Umbilical cord (tissue), 2 donors: ENCODE results near the gene RABIF. TPM values are rescaled to one million over a fixed set of nuclear protein-coding genes. Genes with fewer than 3 reads are reported as not detected.
"Not testable (repeated sequence)": the region's sequence is repeated elsewhere in the genome, so short reads cannot be mapped to it uniquely, and the experiment has no call there.

Source experiments
- DNase-seq: peaks from one replicate; pipeline ENCODE4 v3.0.0-alpha.2; 2015; ENCODE audit warnings: low spot score
- total RNA-seq: library from RNA; depleted of rRNA; stranded (reverse); fragments of >200 nt; gene quantifications from one replicate; pipeline ENCODE4 v1.2.3, GENCODE V29; 2014; ENCODE audit warnings: low replicate concordance; ENCODE audit not compliant: insufficient read depth

RABIF gene
- 5.3 TPM for total RNA-seq

DNA sequence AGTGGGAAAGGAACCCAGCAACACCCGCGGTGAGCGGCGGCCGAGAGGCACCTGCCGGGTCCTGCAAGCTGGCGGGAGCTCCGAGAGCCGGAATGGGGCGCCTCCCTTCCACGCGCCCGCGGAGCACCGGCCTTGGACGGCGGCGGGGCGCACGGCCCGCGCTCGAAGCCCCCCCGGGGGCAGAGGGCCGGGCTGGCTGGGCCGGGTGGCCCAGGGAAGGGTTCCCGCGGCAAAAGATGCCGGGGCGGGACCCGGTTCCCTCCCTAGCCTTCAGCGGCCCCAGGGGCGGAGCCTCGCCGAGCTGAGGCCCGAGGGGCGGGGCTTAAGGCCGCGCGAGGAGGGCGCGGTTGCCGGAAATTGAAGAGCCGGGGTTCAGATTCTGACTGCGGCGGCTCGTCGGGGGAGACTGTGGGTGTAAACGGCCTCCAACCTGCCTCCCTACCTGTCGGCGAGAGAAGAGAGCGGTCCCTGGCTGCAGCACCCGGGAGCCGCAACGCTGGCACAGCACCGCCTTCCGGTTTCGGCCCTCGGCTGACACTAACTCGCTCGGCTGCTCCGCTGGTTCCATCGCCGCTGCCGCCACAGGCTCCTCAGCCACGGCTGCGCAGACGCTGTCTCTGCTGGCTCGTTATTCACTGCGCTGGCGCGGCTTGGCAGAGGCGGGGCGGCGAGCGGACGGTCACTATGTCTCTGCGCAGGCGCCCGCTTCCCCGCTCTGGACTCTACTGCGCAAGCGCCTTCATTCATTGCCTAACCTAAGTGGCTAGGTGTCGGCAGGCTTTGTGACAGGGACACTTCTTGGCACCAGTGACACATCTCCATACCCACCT lies at the start of gene RABIF:
Gene RABIF (minus strand): TSS at position 619 of the 830 bp plus-strand sequence. CDS start 51 bp downstream, at position 568.
- DNase-seq: peak; percentile 98

DNA sequence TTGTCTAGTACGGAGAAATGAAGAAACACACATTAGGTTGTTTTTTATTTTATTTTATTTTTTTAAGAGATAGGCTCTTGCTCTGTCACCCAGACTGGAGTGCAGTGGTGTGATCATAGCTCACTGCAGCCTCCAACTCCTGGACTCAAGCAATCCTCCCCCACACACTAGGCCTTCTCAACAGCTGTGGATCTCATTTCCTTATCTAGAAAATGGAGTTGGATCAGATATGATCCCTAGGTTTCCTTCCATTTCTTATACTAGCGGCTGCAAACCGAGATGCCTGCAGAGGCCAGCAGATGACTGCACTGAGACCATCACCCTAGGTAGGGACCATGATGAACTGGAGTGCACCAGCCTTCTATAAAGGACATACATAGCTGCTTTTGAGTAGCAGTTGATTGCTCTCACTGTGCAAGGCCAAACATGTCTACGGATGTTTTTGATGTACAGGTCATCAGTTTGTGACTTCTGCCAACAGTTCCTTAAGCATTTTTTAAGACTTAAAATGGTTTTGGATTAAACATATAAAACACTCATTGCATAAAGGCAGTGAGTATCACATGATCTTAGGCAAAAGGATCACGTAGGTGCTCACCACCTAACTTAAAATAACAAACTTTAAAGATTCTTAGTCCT lies 49.5 kb upstream of the RABIF start:
- no peak for DNase-seq

DNA sequence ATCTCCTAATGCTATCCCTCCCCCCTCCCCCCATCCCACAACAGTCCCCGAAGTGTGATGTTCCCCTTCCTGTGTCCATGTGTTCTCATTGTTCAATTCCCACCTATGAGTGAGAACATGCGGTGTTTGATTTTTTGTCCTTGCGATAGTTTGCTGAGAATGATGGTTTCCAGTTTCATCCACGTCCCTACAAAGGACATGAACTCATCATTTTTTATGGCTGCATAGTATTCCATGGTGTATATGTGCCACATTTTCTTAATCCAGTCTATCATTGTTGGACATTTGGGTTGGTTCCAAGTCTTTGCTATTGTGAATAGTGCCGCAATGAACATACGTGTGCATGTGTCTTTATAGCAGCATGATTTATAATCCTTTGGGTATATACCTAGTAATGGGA lies 47.5 kb upstream of the RABIF start:
- DNase-seq: not testable (repeated sequence)

DNA sequence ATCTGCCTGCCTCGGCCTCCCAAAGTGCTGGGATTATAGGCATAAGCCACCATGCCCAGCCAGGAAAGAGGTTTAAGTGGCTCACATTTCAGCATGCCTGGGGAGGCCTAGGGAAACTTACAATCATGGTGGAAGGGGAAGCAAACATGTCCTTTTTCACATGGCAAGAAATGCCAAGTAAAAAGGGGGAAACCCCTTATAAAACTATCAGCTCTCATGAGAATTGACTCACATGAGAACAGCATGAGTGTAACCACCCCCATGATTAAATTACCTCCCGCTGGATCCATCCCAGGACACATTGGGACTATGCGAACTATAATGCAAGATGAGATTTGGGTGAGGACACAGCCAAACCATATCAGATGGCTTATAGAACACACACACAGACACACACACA lies 46.9 kb upstream of the RABIF start:
- no peak for DNase-seq

DNA sequence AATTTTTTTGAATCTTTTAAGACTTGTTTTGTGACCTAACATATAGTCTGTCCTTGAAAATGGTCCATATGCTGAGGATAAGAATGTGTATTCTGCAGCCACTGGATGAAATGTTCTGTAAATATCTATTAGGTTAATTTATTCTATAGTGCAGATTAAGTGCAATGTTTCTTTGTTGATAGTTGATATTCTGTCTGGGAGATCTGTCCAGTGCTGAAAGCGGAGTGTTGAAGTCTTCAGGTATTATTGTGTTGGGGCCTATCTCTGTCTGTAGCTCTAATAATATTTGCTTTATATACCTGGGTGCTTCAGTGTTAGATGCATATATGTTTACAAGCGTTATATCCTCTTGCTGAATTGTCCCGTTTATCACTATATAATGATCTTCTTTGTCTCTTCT lies 45.8 kb upstream of the RABIF start:
- DNase-seq: no peak

DNA sequence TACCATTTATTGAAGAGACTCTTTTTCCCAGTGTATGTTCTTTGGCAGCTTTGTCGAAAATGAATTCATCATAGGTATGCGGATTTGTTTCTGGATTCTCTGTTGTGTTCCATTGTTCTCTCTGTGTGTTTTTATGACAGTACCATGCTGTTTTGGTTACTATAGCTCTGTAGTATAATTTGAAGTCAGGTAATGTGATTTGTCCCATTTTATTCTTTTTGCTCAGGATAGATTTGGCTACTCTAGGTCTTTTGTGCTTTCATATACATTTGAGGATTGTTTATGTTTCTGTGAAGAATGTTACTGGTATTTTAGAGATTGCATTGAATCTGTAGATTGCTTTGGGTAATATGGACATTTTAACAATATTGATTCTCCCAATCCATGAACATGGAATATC lies 43.5 kb upstream of the RABIF start:
- DNase-seq: no peak

DNA sequence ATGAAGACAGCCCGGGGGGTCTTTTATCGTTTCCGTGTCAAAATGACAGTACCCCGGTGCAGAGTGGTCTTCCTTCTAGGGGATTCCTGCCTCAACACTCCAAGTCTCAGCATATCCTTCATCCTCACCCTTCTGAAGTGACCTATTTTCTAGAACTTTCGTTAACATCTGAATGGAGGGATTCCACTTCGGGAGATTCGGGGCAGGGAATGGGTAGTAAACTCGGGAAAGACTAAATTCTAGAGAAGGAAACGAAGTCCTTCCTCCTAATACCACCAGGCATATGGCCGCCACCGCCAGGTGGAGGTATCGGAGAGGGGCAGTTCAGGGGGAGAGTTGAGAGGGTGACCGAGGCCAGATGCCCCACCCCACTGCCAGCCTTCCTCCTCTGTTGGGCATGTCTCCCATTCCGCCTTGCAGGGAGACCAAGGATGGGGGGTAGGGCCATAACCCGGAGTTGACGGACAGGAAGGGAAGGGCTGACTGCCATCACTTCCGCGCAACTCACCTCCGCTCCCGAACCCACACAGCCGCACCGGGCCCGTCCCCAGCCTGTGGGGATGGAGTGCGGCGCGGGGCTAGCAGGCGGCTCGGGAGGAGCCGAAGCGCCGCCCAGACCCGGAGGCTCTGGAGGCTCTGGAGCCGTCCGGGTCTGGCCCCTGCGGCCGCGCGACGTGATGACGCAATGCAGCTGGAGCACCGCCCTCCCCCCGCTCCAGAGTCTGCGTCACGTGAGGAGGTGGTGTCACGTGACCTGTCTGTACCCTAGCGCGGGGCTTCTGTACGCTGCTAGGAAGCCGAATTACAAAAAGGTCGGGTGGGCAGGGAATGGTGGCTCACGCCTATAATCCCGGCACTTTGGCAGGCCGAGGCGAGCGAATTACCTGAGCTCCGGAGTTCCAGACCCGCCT lies 37.9 kb upstream of the RABIF start, which contains the start of gene KLHL12:
Gene KLHL12 (minus strand): TSS at position 654 of the 911 bp plus-strand sequence. CDS start 2,072 bp downstream, outside the sequence.
- DNase-seq: peak; percentile 97

DNA sequence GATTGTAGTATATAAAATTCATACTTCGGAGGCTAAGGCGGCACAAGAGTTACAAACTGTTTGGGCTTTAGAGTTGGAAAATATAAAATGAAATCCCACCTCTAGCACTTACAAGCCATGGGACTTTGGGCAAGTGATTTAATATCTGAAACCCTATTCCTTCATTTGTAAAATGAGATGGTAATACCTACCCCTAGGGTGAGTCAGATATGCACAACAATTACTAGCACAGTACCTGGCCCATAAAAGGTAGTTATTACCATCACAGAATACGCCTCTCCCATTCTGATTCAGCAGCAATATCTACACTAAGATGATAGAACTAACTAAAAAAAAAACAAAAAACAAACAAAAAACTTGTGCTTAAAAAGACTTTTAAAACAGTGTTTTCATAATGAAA lies 34.6 kb upstream of the RABIF start:
- DNase-seq: no peak

DNA sequence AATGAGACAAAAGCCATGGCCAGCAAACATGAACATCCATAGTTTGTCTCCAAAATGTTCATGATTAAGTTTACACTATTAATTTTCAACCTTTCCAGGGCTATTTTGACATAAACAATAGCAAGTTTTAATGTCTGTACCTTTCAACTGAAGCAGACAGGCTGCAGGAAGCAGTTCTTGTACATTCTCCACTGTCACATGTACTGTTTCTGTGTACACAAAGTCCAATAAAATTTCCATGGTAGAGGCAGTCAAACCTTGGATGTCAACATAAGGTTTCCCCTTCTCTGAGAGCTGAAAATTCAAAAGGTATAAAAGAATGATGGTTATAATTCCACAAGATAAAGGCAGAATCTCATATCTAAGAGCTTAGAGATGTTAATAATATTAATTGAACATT lies 30.7 kb upstream of the RABIF start:
- DNase-seq: no peak

DNA sequence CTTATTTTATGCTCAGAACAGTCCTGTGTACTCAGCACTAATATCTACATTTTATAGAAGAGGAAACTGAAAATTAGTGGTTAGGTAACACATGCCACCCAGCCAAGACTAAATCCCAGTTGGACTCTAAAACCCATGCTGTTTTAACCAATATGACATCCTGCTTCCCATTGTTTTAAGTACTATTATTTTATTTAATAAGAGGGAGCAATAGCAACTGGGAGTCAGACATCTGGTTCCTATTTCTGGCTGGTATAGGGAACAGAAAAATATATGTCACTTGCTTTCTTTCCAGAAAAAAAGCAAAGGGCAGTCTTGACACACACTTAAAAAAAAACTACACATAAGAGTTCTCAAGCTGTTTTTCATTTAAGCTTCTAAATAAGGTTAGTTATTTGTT lies 26.2 kb upstream of the RABIF start:
- DNase-seq: no peak

DNA sequence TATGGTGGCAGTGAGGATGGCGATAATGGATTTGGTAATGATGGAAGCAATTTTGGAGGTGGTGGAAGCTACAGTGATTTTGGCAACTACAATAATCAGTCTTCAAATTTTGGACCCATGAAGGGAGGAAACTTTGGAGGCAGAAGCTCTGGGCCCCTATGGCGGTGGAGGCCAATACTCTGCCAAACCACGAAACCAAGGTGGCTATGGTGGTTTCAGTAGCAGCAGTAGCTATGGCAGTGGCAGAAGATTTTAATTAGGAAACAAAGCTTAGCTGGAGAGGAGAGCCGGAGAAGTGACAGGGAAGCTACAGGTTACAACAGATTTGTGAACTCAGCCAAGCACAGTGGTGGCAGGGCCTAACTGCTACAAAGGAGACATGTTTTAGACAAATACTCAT lies 23.5 kb upstream of the RABIF start:
- DNase-seq: not testable (repeated sequence)

DNA sequence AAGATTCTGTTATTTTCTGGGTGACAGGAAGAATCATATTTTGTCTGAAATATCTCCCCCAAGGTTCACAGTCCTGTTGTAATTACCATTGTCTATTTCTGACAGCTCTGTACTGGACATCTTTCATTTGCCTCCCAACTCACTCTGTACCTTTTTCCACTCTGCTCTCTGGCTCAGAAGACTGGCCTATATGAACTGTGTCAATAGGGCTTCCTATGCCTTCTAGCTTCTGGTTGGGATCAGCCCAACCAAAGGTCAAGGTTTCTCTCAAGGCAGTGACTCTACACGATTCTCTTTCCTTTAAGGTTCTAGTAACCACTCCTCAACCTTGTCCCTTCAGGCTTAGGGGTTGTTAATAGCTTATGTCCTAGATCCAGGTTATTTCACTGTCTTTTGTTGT lies 20.5 kb upstream of the RABIF start:
- DNase-seq: no peak

DNA sequence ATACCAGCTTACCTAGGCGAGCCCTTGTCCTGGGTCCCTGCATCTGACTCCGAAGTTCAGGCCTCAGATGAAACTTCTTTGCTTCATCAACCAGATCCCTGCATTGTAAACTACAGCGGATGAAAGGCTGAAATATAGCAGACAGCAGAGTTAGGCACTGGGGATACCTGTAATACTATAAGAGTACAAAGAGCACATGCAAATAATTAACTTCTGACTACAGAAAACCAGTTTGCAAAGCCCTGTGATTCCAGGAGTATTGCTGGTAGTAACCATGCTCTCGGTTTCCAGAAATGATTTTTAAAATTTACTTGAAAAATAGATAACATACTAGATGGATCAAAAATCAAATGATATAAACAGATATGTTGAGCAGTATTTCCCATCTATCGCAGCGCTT lies 20.0 kb upstream of the RABIF start:
- DNase-seq: no peak

DNA sequence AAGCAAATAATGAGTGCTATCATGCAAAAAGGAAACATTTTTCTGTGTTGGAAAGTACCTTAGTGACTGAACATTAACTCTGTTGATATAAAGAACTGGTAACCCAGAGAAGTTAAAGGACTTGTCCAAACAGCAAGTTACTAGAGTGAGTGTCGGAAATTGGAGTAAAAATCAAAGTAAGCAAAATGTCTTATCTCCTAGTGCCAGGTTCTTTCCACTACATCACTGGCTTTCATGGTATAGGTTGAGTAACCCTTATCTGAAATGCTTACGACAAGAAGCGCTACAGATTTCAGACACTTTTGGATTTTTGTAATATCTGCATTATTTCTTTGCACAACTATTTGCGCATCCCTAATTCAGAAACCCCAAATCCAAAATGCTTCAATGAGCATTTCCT lies 16.4 kb upstream of the RABIF start:
- DNase-seq: no peak

DNA sequence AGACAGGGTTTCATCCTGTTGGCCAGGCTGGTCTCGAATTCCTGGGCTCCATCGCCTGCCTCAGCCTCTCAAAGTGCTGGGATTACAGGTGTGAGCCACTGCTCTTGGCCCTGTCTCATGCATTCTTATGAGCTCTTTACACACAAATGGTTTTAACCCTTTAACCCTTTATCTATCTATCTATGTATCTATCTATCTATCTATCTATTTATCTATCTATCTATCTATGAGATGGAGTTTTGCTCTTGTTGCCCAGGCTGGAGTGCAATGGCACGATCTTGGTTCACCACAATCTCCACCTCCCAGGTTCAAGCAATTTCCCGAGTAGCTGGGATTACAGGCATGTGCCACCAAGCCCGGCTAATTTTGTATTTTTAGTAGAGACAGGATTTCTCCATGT lies 14.9 kb upstream of the RABIF start:
- not testable (repeated sequence) for DNase-seq

DNA sequence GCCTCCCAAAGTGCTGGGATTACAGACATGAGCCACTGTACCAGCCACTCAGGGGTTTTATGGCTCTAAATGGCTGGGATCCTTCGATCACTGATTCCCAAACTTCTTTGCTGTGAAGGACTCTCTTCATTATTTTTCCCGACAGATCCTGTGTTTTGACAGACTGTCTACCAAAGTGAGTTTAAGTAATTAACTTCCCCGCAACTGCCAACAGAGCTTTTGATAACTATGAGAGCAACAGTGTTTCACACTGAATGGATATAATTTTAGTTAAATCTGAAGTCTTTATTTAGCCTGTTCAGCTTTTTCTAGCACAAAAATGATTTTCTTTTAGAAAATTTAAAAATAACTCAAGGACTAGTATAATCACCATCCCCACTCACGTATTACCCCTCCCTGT lies 12.6 kb upstream of the RABIF start:
- no peak for DNase-seq

DNA sequence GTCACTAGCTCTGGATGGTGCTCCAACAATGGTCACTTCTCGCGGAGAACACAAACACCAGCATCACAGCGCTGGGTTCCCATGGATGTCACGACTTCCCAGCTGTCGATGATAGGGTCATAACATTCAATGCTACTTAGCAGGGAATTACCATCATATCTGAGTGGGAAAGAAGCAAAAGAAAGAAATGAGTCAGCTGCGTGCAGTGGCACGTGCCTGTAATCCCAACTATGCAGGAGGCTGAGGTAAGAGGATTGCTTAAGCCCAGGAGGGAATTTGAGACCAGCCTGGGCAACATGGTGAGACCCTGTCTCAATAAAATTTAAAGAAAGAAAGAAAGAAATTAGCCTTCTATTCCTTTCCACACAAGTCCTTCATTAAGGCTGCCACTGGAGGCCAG lies 3.6 kb upstream of the RABIF start:
- DNase-seq: no peak

DNA sequence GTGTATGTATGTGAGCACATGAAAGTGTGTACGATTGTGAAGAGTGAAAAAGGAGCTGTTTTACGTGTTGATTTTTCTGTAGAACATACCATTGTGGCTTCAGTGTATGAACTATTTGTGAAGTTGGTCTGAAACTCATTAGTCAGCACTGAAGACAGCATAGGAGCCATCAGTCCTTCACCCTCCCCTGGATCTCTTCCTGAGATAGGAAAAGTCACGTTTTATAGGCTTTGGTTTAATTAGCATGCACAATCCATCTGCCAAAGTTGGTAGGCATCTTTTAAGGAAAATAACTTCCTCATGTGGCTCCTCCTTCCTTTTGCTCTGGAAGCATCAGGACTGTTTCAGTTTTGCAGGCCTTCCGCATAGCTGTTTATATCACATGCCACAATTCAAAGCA lies 1.4 kb upstream of the RABIF start:
- no peak for DNase-seq

DNA sequence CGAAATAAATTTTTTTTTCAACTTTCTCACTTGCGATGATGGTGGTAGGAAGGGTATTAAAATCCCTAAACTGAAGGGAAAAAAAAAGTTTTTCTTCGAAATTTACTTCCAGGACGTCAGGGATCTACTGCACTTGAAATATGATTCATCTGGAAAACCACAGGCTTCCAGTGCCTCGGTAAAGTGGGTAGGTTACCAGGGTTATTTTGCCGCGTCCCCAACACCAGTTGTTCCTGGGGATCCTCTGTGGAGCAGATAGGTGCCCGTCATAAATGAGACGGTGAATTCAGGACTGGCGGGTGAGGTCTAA lies 773 bp downstream of the RABIF start:
- no peak for DNase-seq

DNA sequence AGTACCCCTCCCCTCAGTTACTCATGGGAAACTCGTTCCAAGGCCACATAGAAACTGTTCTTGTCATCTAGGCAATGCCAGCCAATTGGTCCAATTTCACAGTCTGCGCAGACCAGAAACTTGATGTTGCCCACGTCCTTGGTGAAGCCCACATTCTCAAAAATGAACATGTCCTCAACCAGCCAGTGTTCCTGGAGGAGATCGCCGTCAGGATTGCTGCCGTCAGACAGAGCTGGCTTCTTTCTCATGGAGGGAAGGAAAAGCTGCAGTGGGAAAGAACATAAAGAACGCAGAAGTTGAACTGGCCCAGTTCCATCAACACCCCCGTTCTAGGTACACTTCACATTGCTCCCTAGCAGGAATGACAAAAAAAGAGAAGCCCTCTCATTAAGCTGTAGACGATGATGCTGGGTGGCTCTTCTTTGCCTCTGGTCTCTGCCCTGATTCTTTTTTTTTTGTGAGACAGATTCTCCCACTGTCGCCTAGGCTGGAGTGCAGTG lies 7.9 kb downstream of the RABIF start:
- no peak for DNase-seq

DNA sequence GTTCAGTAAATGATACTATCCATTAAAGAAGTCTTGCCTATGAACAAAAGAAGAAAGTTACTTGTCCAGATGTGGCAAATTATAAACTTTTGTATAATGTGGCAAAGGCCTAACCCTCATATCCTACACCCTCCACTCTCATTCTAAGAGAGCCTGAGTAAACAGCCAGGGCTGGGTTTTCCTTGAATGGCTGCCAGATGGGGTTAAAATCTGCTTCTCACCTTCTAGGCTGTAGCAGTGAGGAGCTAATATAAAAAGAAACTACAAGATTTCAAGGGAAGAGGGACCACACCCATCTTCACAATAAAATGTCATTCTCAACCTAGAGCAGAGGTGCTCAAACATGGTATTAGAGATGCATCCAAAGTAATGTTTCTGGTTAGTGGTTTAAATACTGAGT lies 8.9 kb downstream of the RABIF start:
- no peak for DNase-seq

DNA sequence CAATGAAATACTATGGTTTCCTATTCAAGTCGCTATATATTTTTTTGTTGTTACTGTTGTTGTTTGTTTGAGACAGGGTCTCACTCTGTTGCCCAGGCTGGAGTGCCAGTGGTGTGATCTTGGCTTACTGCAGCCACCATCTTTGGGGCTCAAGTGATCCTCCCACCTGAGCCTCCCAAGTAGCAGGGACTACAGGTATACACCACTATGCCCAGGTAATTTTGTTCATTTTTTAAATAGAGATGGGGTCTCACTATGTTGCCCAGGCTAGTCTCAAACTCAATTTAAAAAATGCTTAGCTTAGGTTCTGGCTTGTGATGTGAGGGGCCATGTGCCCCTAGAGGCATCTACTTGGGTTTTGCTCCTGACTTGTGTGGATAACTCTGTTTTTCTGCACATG lies 9.8 kb downstream of the RABIF start:
- DNase-seq: no peak
